Measurements from ENCODE around the gene SLC35F3. TPM values are rescaled to one million over a fixed set of nuclear protein-coding genes. Genes with fewer than 3 reads are reported as not detected.
"Not testable (repeated sequence)": the region's sequence is repeated elsewhere in the genome, so short reads cannot be mapped to it uniquely, and the experiment has no call there.

Gene SLC35F3
- total RNA-seq, 1 experiment from 2014 or later, result 6.9 TPM

DNA sequence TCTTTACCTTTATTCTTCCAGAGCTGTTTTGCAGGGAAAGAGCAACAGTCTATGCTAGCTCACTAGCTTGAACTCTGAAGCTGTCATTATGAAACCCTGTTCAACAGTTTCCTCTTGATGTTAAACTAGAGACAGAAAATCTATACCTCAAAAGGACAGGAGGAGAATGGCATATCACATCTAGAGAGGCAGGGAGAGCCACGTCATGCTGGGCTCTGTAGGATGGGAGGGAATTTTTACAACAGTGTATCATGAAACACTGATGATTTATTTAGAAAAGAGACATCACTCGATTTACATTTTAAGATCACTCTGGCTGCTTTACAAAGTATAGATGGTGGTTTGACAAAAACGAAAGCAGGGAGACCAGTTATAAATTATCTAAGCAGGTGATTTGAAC is 243.9 kb downstream of the SLC35F3 start:
- in situ Hi-C loops (cut with HindIII; ENCODE audit: low pct_unique_long_range_greater_than_20kb, low sequenced_read_pairs), result no loop called here
- DNase-seq (ENCODE audit: low read depth), result no peak

- no peak for DNase-seq (ENCODE audit: low read depth)
- in situ Hi-C loops (cut with HindIII; ENCODE audit: low pct_unique_long_range_greater_than_20kb, low sequenced_read_pairs), result no loop called here
Observed at GRCh38 chr1:234148816-234149215, 244.3 kb downstream of the SLC35F3 start.

GRCh38 chr1:234149217-234149616 is 244.7 kb downstream of the SLC35F3 start:
- in situ Hi-C loops (cut with HindIII; ENCODE audit: low pct_unique_long_range_greater_than_20kb, low sequenced_read_pairs), result no loop called here
- DNase-seq (ENCODE audit: low read depth), result no peak

DNA sequence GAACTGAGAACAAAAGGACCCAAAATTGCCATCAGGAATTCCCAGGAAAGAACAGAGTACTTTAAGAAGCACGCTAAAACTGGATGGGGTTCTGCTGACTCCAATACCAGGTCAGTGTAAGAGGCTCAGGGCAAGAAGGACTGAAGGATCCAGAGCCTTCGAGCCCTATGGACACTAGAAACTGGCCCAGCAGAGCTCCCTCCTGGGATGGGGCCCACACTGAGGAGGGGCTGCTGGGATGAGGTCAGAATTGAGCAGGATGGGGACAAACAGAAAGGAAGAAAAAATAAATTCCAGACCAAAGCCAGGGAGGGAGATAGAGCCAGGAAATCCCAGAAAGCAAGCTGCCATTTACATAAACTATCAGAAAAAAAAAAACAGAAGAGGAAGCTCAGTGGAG is 246.4 kb downstream of the SLC35F3 start:
- in situ Hi-C loops (cut with HindIII; ENCODE audit: low pct_unique_long_range_greater_than_20kb, low sequenced_read_pairs), result no loop called here
- DNase-seq (ENCODE audit: low read depth), result no peak

DNA sequence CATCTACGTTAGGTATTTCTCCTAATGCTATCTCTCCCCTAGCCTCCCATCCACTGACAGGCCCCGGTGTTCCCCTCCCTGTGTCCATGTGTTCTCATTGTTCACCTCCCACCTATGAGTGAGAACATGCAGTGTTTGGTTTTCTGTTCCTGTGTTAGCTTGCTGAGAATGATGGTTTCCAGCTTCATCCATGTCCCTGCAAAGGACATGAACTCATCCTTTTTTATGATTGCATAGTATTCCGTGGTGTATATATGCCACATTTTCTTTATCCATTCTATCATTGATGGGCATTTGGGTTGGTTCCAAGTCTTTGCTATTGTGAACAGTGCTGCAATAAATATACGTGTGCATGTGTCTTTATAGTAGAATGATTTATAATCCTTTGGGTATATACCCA is 247.9 kb downstream of the SLC35F3 start:
- in situ Hi-C loops (cut with HindIII; ENCODE audit: low pct_unique_long_range_greater_than_20kb, low sequenced_read_pairs); DNase-seq (ENCODE audit: low read depth): not testable (repeated sequence)

GRCh38 chr1:234154320-234155251 is 250.1 kb downstream of the SLC35F3 start:
- in situ Hi-C loops (cut with HindIII; ENCODE audit: low pct_unique_long_range_greater_than_20kb, low sequenced_read_pairs), result no loop called here
- DNase-seq (ENCODE audit: low read depth), result peak; percentile 56

GRCh38 chr1:234162661-234163060 is 258.2 kb downstream of the SLC35F3 start:
- no peak for DNase-seq (ENCODE audit: low read depth)

DNA sequence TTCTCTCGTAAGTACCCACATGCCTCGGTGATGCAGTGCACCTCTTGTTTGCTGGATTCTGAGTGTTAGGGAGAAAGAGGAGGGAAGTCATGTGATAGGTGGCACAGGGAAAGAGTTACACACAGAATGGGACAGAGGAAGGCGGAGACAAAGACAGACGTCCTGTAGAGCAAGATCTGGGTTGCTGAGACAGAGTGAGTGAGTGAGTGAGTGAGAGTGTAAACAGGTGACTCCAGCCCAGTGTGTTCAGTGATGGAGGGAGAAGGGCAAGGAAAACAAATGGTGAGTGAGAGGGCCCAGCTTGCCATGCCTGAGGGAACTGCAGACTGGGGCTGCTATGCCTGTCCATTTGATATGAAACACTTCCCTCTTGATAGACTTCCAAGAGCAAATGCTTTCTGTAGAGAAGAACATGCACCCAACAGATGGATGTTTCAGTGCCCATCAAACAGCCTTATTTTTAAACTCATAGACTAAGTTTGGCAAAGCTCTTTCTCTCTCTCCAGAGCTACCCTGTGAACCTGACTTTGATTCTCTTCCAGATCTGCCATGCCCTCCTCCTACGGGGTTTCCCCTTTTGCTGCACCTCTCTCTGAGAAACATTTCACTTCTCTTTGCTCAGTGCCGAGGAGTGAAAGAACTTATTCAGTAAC is 258.9 kb downstream of the SLC35F3 start:
- in situ Hi-C loops (cut with HindIII; ENCODE audit: low pct_unique_long_range_greater_than_20kb, low sequenced_read_pairs), result no loop called here
- DNase-seq (ENCODE audit: low read depth), result no peak

More at GRCh38 chr1:234162661-234163060, 258.2 kb downstream of the SLC35F3 start:
- in situ Hi-C loops (cut with HindIII; ENCODE audit: low pct_unique_long_range_greater_than_20kb, low sequenced_read_pairs), result no loop called here

DNA sequence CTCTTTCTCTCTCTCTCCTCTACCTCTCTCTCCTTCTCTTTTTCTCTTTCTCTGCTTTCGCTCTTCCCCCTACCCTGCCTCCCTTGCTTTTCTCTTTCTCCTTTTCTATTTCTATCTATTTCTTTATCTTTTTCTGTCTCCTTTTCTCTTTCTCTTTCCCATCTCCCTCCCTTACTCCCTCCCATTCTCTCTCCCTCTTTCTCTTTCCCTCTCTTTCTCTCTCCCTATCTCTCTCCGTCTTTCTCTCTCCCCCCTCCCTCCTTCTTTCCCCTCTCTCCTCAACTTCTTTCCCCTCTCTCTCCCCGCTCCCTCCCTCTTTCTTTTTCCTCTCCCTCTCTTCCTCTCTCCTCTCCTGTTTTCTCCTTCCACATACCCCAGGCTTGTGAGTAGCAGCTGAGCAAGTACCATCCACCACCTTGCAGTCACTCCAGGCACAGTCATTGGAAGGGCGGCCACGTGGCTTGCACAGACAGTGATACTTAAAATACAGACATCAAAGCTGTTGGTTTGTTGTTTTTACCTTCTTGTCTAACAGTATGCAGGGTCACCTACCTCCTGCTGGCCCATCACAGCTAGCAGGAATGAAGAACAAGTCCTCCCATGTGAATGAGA is 259.7 kb downstream of the SLC35F3 start:
- in situ Hi-C loops (cut with HindIII; ENCODE audit: low pct_unique_long_range_greater_than_20kb, low sequenced_read_pairs), result no loop called here
- no peak for DNase-seq (ENCODE audit: low read depth)

DNA sequence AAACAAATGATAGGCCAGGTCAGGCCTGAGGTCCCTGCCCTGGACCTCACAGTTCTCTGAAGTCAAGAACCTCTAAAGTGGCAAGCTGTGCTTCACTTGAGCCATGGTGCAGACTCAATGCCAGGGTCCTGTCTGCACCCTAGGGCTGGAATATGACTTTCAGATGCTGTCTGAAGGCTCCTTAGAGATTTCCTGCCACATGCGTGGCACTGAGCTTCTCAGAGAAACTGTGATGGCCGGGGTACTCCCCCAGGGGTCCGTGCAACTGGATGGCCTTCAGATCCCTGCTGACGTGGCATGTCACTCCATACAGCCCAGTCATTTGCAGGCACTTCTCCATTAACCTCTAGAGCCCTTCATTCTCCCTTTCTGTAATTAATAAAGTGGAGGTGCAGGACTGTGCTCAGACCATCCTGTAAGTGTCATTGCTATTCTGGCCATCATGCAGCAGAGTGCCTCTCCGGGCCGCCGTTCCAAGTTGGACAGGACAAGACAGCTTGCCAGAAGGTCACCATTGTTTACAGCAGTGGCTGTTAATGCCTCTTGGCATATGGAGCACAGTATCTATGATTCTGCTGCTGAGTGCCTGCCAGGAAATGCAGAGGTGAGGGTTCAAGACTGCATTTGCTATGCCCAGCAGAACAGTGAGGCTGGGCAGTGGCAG is 263.7 kb downstream of the SLC35F3 start:
- no peak for DNase-seq (ENCODE audit: low read depth)
- in situ Hi-C loops (cut with HindIII; ENCODE audit: low pct_unique_long_range_greater_than_20kb, low sequenced_read_pairs), result no loop called here

DNA sequence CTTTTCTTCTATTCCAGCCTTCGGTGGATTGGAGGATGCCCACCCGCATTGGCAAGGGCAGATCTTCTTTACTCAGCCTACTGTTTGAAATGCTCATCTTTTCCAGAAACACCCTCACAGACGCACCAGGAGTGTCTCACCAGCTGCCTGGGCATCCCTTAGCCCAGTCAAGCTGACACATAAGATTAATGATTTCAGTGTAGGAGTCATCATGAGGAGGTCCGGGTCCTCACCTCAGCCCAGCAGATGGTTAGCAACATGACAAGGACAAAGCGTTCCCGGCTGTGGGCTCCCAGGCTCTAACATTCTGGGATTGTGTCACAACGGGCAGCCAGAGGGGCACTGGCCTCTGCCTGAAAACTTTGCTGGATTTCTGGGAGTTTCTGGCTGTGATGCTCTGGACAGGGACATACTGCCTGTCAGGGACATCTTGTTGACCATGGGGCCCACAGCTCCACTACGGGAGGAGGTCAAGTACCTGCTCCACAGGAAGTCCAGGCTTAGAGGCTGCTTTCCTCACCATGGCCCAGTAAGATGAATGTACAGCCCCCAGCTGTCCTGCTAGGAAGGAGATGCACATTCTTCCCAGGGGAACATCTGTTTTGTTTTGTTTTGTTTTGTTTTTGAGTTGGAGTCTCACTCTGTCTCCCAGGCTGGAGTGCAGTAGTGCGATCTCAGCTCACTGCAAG is 264.8 kb downstream of the SLC35F3 start:
- no peak for DNase-seq (ENCODE audit: low read depth)
- in situ Hi-C loops (cut with HindIII; ENCODE audit: low pct_unique_long_range_greater_than_20kb, low sequenced_read_pairs), result no loop called here

DNA sequence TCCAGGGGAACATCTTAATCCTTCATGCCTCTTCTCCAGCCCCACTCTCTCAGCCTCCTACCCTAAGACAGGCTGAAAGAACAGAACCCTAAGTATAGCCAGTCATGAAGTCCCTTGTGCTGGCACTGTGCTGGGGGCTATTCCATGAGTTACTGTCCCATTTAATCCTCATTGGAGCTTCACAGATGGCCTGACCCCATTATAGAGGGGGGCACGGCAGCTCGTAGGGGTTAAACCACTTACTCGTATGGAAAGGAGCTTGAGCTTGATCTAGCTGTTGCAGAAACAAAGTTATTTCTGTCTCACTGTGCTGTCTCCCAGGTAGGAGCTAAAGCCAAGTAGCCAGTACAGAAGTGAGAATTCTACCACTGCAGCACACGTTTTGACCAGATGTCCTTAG is 265.6 kb downstream of the SLC35F3 start:
- no peak for DNase-seq (ENCODE audit: low read depth)
- in situ Hi-C loops (cut with HindIII; ENCODE audit: low pct_unique_long_range_greater_than_20kb, low sequenced_read_pairs), result no loop called here

GRCh38 chr1:234170622-234171021 is 266.1 kb downstream of the SLC35F3 start:
- in situ Hi-C loops (cut with HindIII; ENCODE audit: low pct_unique_long_range_greater_than_20kb, low sequenced_read_pairs), result no loop called here
- DNase-seq (ENCODE audit: low read depth), result no peak

GRCh38 chr1:234173968-234174367 is 269.5 kb downstream of the SLC35F3 start:
- no peak for DNase-seq (ENCODE audit: low read depth)
- in situ Hi-C loops (cut with HindIII; ENCODE audit: low pct_unique_long_range_greater_than_20kb, low sequenced_read_pairs), result no loop called here

DNA sequence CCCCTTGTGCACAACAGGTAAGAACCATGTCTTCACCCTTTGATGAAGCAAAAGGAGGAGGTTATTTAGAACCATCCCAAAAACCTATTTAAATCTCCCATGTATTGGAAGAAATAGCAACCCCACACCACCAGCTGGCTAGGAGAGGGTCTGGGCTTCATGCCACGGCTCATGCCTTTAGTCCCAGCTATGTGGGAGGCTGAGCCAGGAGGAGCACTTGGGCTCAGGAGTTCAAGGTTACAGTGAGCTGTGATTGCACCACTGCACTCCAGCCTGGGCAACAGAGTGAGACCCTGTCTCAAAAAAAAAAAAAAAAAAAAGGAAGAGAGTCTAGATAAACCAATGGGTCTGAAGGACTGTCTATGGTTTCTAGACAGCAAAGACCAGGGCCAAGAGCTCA is 270.9 kb downstream of the SLC35F3 start:
- DNase-seq (ENCODE audit: low read depth), result no peak
- in situ Hi-C loops (cut with HindIII; ENCODE audit: low pct_unique_long_range_greater_than_20kb, low sequenced_read_pairs), result no loop called here

DNA sequence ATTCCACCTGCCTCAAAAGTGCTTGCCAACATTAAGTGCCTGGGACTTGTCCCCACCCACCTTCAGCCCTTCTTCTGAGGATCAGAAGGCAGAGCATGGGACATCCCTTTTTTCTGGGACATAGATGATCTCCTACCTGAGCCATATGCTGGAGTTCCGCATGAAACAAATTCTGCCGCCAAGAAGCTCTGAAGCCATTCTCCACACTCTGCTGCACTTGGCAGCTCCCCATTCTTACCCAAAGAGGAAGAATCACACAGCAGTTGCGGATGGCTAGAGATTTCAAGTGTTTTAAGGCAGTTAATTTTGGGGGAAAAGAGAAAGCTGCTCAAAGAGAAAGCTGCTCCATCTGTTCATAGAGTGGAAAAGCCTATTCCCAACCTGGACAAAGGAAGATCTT is 271.5 kb downstream of the SLC35F3 start:
- in situ Hi-C loops (cut with HindIII; ENCODE audit: low pct_unique_long_range_greater_than_20kb, low sequenced_read_pairs), result no loop called here
- no peak for DNase-seq (ENCODE audit: low read depth)

DNA sequence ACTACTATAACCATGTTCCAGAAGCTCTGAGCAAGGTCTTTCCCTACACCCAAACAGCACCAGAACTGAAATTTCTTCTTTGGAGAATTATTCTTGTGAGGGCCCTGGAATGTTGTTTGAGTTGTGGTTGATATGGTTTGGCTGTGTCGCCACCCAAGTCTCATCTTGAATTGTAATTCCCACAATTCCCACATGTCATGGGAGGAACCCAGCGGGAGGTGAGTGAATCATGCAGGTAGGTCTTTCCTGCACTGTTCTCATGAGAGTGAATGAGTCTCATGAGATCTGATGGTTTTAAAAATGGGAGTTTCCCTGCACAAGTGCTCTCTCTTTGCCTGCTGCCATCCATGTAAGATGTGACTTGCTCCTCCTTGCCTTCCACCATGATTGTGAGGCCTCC is 272.4 kb downstream of the SLC35F3 start:
- DNase-seq (ENCODE audit: low read depth); in situ Hi-C loops (cut with HindIII; ENCODE audit: low pct_unique_long_range_greater_than_20kb, low sequenced_read_pairs): not testable (repeated sequence)

DNA sequence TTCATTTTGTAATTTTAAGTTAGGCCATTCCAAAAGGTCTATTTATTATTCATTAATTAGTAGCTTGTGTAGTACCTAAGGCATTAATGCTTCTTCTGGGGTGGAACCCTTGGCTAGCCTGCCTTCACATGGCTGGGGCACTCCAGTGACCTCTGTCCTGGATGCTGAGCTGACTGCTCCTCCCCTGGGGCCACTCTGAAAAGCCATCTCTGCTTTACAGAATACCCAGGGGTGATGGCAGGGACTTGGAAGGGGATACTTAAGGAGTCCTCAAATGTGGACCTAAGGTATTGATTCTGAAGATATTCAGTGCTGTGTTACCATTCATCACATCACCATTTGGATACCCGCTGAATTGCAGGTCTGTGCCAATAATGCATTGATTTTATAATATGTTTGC is 281.0 kb downstream of the SLC35F3 start:
- no peak for DNase-seq (ENCODE audit: low read depth)
- in situ Hi-C loops (cut with HindIII; ENCODE audit: low pct_unique_long_range_greater_than_20kb, low sequenced_read_pairs), result no loop called here
